ENCODE data around the gene SDK1.

SDK1 gene

GRCh38 chr7:4030346-4030950, 729.4 kb downstream of the SDK1 start:
- FAIRE-seq, result no peak

- no peak for FAIRE-seq
These were observed 732.9 kb downstream of the SDK1 start for GRCh38 chr7:4033996-4034395.

- FAIRE-seq, result no peak
These were observed 736.3 kb downstream of the SDK1 start for GRCh38 chr7:4037308-4037707.

DNA sequence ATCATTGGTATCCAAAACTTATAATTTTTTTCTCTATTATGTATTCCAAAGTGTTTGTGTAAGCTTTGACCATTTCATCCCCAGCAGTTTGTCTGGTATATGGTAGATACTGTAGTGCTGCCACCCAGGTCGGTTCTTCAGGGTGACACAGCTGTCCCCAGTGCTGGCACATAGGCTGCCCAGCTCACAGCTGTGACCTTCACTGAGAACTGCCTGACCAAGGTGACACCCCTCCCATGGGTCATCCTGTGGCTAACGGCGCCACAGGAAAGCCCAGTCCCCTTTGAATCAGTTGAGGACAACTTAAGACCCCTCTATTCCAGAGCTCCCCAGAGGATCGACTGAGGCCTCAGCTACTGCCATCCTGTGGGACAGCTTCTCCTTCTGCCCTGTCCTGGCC, 736.8 kb downstream of the SDK1 start:
- no peak for FAIRE-seq

GRCh38 chr7:4040109-4040928, 739.3 kb downstream of the SDK1 start:
- FAIRE-seq, result no peak

- FAIRE-seq, result no peak
These were observed 741.5 kb downstream of the SDK1 start for GRCh38 chr7:4042402-4043045.

DNA sequence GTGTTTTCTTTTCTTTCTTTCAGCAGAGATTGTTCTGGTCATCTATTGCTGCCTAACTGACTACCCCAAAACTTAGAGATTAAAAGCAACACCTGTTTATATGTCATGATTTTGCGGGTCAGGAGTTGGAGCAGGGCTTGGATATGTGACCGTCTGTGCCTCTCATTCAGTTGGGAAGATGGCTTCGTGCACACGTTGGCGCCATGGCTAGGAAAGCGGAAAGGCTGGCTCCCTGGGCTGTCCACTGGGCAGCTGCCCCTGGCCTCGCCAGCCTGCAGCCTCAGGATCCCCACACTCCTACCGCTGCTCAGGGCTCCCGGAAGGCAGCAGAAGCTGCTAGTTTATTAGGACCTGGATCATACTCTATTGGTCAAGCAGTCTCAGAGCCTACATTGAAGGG, 742.9 kb downstream of the SDK1 start:
- no peak for FAIRE-seq

DNA sequence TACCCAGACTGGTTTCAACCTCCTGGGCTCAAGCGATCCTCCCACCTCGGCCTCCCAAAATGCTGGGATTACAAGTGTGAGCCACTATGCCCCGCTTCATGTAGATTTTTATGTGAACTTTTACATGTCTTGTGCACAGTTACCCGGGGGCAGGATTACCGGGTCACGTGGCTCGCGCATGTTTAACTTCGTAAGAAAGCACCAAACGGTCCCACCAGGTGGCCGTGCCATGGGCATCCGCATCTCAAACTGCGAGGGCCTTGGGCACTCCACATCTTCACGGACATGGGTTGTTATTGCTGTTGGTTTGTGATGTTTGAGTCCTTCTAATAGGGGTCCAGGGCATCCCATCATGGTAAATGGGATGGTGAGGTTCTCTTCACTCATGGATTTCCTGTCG, 744.4 kb downstream of the SDK1 start:
- no peak for FAIRE-seq

GRCh38 chr7:4045975-4046374, 744.9 kb downstream of the SDK1 start:
- FAIRE-seq, result no peak

DNA sequence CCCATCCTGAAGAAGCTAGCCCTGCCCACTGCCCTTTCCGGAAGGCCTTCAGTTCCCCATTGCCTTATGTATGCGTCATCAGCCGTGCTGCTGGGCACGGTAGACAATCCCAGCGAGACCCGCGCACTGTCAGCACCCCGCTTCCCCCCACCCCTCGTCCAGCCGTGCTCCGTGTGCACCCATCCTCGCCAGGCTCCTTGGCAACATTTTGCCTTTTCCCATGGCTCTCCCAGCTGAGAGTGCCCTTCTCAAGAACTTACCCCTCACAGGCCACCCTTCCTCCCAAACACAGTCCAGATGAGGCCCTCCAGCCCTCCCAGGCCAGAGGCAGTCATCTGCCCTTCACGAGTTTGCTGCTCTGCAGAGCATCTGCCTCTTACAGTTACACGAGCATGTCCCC, 747.3 kb downstream of the SDK1 start:
- no peak for FAIRE-seq

GRCh38 chr7:4049202-4049601, 748.1 kb downstream of the SDK1 start:
- FAIRE-seq, result no peak

GRCh38 chr7:4050126-4050660, 749.1 kb downstream of the SDK1 start:
- FAIRE-seq, result no peak

DNA sequence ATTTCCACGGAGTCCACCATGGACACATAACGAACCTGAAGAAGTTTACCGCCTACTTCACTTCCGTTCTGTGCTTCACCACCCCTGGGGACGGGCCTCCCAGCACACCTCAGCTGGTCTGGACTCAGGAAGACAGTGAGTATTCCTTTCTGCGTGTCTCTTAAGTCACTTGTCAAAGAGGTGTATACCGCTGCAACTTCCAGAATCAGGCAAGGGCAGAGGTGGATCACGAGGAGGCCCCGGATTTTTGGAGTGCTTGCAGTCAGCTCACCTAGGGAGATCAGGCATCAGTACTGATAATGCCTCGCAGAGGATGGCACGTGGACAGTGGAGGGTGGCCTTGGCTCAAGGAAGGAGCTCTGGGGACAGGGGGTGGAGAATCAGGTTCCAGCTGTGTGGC, 750.6 kb downstream of the SDK1 start:
- no peak for FAIRE-seq

DNA sequence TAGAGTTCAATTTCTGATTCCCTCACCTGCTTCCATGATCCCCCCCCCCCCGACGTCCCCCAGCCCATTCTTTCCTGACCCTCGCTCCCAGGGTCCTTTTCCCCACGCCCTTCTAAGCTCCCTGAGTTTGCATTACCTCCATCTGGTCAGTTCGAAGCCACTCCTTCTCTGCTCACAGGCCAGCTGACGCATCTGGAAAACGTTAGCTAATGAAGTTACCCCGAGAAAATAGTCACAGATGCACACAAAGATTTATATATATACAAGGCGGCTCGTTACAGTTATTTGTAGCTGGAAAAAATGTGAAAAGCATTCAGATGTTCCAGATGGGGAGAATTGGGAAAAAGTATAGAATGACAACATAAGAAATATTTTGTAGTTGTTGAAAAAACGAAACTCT, 751.1 kb downstream of the SDK1 start:
- no peak for FAIRE-seq

DNA sequence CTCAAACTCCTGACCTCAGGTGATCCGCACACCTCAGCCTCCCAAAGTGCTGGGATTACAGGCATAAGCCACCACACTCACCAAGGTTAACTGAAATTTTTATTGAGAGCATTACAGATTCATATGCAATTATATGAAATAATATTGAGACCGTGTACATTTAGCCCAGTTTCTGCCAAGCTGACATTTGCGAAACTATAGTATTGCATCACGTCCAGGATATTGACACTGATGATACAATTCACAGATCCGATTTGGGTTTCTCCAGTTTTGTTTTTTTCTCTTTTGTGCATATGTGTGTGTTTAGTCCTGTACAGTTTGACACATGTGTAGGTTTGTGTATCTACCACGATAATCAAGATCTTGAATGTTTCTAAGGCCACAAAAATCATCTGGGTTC, 753.1 kb downstream of the SDK1 start:
- no peak for FAIRE-seq

- no peak for FAIRE-seq
These were observed 755.7 kb downstream of the SDK1 start for GRCh38 chr7:4056552-4057288.

DNA sequence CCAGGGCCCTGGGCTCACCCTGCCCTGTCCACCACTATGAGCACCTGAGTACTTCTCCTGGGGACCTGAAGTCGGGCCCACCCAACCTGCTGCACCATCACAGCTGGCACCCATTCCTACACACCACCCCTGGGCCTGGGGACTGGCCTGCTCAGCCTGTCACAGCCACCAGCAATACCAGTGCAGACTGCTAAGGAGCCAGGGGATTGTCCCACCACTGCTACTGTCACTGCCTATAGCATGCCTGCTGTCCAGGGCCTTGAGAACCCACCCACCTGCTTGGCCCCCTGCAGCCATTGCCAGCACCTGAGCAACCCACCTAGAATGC, 756.2 kb downstream of the SDK1 start:
- FAIRE-seq, result no peak

GRCh38 chr7:4058158-4058557, 757.1 kb downstream of the SDK1 start:
- FAIRE-seq, result no peak

DNA sequence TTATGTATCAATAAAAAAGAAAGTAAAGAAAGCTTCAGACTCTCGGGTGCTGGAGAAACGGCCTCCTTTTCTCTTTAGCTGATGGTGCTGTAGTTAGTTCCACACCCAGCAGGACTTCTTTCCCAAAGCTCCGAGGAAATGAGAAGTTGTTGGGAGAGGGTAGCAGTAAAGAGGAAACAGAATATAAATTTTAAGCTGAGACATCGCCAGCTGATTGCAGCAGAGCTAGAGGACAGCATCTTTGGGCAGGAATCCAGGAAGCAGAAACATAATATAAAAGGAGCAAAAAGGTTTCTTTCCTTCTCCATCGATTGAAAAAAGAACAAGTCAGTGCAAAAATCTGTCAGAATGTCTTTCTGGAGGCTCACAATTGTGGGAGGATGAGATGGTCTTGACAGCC, 764.1 kb downstream of the SDK1 start:
- no peak for FAIRE-seq

DNA sequence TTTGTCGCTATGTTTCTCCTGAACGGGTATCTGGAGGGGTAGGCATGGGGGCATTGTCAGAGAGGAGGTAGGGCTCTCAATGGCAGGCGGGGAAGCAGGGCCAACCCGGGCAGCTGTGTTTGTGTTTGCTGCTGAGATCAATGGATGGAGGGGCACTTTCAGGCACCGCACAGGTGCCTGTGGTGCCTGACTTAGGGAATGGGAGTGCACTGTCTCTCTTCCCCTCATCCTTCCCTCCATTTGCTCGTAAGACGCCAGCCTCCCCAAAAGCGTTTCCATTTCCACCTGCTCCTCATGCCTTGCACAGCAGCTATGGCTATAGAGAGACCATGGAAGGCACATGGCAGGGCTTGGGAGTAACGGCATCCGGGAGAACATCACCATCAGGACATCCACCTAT, 765.2 kb downstream of the SDK1 start:
- FAIRE-seq, result no peak

DNA sequence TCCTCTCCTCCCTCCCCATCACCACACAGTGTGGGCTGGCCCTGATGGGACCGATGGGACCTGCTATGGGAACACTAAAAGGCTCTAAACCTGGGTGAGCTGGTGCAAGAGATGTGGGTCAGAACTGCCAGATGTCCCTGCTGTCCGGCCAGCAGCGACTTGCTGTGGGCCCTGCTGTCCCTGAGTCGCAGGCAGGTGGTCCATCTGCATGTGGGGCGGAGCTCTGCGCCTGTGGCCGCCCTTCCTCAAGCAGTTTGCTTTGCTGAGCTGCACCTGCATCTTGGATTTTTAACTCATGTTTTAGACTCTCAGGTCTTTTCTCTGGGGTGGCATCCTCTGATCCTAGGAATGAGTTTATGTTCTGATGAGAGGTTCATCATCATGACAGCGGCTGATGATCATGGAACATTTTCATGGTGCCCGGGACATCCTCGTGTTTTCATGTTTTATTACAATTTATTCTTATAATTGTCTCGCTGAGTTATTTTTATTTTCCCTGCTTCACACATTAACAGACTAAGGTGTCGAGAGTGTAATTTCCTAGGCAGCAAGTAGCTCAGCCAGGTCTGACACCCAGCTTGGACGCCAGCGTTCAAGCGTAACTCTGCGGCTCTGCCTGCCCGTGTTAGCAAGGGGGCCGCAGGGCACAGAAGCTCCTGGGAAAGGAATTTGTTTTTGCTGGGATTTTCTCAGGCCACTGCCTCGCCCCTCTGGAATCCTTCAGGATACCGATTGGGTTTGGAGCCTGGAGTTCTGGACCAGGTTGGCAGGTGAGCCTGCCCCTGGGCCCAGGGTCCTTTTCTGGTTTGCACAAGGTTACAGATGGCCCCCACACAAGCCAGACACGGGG, 765.8 kb downstream of the SDK1 start:
- no peak for FAIRE-seq

- FAIRE-seq, result no peak
These were observed 766.4 kb downstream of the SDK1 start for GRCh38 chr7:4067476-4067760.

DNA sequence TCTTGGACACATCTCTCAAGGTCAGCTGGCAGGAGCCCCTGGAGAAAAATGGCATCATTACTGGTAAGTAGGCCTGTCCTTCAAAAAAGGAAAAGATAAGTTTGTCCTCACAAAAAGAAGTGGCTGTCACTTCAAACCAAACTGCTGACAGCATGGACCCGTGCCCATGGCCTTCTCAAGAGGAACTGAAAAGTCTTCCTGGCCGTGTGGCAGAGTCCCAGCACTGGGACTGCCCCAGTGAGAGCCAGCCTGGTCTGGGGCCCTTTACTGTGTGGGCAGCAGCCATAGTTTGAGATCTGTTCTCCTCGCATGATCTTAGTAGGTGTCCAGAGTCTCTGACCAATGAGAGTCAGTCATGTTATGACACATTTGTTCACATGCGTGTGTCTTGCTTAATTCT, 766.8 kb downstream of the SDK1 start:
- no peak for FAIRE-seq
